MM.1S (cell line): Measurements from ENCODE around the gene TSN.

Experiments used
- CTCF ChIP-seq: fragments of 300-600 bp; sonication (generic); IDR thresholded peaks from 2 replicates; pipeline ENCODE4 v1.5.1; 2016; ENCODE audit warnings: antibody characterized with exemption, low read length, mixed read lengths
- EZH2 ChIP-seq: fragments of 300-600 bp; sonication (generic); optimal IDR thresholded peaks from 2 replicates; pipeline ENCODE3; 2017; ENCODE audit warnings: low read depth, mild to moderate bottlenecking, antibody characterized with exemption, low read length, mixed read lengths

- no peak for TF ChIP-seq CTCF
- TF ChIP-seq EZH2: no peak
Measured at GRCh38 chr2:121778741-121779487, 23.5 kb downstream of the TSN start.
